GM12875 (cell line): Measurements from ENCODE around the gene IFIT1B.
A peak's percentile ranks its signal among the peaks of the same experiment; 100 is the strongest.
"Not testable (repeated sequence)": the region's sequence is repeated elsewhere in the genome, so short reads cannot be mapped to it uniquely, and the experiment has no call there.

Experiments used
- H3K4me3 ChIP-seq: one replicate; pipeline ENCODE4 v1.5.1; 2011; ENCODE audit warnings: low read depth, low read length, control low read depth
- TF ChIP-seq, protein P1 (sequence below): IDR thresholded peaks from 2 replicates; pipeline ENCODE4 v1.5.1; 2011; ENCODE audit warnings: low read depth, mild to moderate bottlenecking, control low read depth, inconsistent platforms, low read length, moderate library complexity, borderline replicate concordance; ENCODE audit not compliant: insufficient read depth

IFIT1B gene

DNA sequence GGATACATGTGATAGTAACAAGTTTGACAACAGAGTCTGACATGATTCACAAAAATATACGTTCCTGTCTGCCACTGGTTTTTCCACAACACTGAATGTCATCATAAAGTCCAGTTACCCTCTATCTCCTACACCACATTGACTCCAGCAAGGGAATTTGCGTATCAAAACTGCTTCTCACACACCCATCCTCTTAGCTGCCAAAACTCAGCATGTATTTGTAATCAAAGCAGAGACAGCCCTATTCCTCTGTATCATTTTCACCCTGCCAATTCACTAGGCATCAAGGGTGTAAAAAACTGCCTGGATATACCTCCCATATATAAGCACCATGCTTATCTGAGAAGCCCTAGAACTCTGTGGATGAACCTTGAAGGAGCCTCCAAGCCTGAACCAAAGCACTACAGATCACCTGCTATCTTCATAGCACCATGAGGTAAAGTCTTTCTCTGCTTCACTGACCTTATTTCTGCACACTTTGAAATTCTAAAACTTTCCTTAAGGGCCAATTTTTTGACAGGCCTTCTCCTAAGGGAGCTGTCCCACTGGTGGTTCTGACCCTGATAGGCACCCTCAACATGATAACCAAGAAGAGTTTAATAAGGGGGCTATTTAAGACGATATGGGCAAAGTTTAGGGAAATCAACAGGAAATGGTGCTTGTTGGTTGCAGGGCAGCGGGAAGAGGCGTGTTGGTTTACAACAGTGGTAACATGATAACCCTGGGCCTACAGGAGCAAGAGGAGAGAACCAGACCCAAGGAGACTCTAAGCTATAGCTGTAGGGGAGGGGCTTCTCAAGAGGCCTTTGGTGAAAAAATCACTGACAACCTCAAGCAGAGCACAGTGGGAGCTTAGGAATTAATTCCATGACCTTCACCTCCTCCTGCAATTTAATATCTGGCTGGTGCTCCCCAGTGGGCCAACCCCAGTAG is at the start of gene IFIT1B:
Gene IFIT1B, plus strand, starts transcription at position 352 of the 933 bp plus-strand sequence. Its CDS starts 80 bp downstream, at position 432.
- TF ChIP-seq, protein P1, sequence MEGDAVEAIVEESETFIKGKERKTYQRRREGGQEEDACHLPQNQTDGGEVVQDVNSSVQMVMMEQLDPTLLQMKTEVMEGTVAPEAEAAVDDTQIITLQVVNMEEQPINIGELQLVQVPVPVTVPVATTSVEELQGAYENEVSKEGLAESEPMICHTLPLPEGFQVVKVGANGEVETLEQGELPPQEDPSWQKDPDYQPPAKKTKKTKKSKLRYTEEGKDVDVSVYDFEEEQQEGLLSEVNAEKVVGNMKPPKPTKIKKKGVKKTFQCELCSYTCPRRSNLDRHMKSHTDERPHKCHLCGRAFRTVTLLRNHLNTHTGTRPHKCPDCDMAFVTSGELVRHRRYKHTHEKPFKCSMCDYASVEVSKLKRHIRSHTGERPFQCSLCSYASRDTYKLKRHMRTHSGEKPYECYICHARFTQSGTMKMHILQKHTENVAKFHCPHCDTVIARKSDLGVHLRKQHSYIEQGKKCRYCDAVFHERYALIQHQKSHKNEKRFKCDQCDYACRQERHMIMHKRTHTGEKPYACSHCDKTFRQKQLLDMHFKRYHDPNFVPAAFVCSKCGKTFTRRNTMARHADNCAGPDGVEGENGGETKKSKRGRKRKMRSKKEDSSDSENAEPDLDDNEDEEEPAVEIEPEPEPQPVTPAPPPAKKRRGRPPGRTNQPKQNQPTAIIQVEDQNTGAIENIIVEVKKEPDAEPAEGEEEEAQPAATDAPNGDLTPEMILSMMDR: no peak
- H3K4me3 ChIP-seq: no peak within 1 kb of the TSS

- H3K4me3 ChIP-seq: peak overlapping the region; percentile 15
- TF ChIP-seq, protein P1: no peak
Measured at GRCh38 chr10:89329151-89329550, 48.7 kb upstream of the IFIT1B start.

- H3K4me3 ChIP-seq: not testable (repeated sequence)
Measured at GRCh38 chr10:89330014-89330413, 47.8 kb upstream of the IFIT1B start.

DNA sequence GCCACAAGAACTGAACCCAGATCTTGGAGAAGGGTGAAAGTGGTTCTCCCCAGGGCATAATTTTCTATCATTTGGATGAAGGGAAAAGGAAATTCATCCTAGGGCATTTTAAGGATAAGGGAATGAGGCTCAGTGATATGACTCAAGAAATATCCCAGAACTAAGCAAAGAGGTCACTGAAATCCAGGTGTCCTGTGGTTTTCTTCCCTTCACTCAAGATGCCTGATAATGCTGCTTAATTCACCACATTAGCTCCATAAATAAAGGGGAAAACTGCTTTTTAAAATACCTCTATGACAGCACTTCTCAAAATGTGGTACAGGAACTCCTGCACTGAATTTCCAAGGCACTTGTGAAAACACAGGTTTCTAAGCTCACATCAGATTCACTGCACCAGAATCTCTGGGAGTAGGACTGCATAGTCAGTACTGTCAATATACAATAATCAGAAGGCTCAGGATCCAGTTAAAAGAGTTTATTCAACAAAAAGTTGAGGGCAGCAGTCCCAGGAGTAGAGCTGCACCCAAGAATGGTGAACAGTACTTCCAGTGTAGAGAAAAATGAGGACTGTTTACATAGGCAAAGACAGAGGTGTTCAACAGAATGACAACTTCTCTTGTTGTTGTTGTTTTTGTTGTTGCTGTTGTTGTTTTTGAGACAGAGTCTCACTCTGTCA is 47.2 kb upstream of the IFIT1B start:
- TF ChIP-seq, protein P1: no peak
- H3K4me3 ChIP-seq: no peak overlapping the region

- not testable (repeated sequence) for H3K4me3 ChIP-seq
Measured at GRCh38 chr10:89331487-89332122, 46.3 kb upstream of the IFIT1B start.

DNA sequence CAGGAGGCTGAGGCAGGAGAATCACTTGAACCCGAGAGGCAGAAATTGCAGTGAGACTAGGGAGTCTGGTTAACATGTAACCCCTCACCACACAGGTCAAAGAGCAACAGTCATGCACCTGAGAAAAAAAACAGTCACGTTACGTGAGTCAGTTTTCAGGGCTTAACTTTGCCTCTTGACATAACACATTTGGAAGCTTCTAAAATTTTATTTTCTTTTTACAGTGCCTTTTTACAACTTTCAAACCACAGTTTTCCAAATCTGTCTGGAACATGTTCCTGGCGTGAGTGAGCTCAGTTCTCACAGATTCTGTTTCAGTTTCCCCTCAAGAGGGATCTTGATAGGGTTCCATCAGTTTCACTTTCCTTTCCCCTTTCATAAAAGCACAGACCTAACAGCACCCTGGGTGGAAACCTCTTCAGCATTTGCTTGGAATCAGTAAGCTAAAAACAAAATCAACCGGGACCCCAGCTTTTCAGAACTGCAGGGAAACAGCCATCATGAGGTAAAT is 45.7 kb upstream of the IFIT1B start:
- H3K4me3 ChIP-seq: peak overlapping the region; percentile 49
- TF ChIP-seq, protein P1: no peak

GRCh38 chr10:89335226-89335625 is 42.6 kb upstream of the IFIT1B start:
- TF ChIP-seq, protein P1: no peak
- no peak overlapping the region for H3K4me3 ChIP-seq
